ENCODE results near the gene NEK11. TPM values are rescaled to one million over a fixed set of nuclear protein-coding genes. Genes with fewer than 3 reads are reported as not detected.

The NEK11 gene
- total RNA-seq, 1 donor from 2014 or later: 1.3 TPM

- peaks cover 75% of the 10 kb centered on the region for H3K36me3 ChIP-seq
- intact Hi-C loops (cut with micrococcal nuclease): no loop called here
Measured at GRCh38 chr3:131008326-131008725, 18.4 kb upstream of the NEK11 start.

DNA sequence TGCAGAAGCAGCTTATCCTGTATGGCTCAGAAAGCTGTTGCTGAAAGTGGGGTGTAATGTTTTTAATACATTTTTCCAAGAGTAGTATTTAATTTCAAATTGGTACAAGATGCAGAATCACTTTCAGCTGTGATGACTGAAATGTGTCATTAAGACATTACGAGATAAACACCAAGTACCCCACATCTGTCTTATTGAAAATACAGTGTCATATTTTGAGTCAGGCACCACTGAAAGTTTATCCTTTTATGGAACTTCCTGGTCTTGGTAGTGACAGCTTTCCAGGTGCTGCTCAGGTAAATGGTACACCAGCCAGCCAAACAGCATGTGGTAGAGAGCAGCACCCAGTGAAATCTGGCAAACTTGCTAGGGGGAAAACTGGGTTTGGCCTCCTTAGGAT, 17.0 kb upstream of the NEK11 start:
- no peak overlapping the region for H3K4me3 ChIP-seq
- no peaks in the 10 kb centered on the region for H3K9me3 ChIP-seq (replicated peaks)
- H3K27me3 ChIP-seq (ENCODE audit: low read depth): no peaks in the 10 kb centered on the region
- peaks cover 8% of the 10 kb centered on the region for H3K4me1 ChIP-seq
- intact Hi-C loops (cut with micrococcal nuclease): no loop called here
- TF ChIP-seq, protein P1, sequence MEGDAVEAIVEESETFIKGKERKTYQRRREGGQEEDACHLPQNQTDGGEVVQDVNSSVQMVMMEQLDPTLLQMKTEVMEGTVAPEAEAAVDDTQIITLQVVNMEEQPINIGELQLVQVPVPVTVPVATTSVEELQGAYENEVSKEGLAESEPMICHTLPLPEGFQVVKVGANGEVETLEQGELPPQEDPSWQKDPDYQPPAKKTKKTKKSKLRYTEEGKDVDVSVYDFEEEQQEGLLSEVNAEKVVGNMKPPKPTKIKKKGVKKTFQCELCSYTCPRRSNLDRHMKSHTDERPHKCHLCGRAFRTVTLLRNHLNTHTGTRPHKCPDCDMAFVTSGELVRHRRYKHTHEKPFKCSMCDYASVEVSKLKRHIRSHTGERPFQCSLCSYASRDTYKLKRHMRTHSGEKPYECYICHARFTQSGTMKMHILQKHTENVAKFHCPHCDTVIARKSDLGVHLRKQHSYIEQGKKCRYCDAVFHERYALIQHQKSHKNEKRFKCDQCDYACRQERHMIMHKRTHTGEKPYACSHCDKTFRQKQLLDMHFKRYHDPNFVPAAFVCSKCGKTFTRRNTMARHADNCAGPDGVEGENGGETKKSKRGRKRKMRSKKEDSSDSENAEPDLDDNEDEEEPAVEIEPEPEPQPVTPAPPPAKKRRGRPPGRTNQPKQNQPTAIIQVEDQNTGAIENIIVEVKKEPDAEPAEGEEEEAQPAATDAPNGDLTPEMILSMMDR (IDR thresholded peaks at IDR 0.05; ENCODE audit: borderline replicate concordance): no peak
- peaks cover 79% of the 10 kb centered on the region for H3K36me3 ChIP-seq
- DNase-seq: no peak
- no peak overlapping the region for H3K27ac ChIP-seq (replicated peaks)

More at GRCh38 chr3:131008326-131008725, 18.4 kb upstream of the NEK11 start:
- TF ChIP-seq, protein P1 (IDR thresholded peaks at IDR 0.05; ENCODE audit: borderline replicate concordance): no peak
- H3K27me3 ChIP-seq (ENCODE audit: low read depth): no peaks in the 10 kb centered on the region
- no peak overlapping the region for H3K27ac ChIP-seq (replicated peaks)
- no peak overlapping the region for H3K4me3 ChIP-seq
- H3K4me1 ChIP-seq: peaks cover 7% of the 10 kb centered on the region
- DNase-seq: no peak
- no peaks in the 10 kb centered on the region for H3K9me3 ChIP-seq (replicated peaks)

DNA sequence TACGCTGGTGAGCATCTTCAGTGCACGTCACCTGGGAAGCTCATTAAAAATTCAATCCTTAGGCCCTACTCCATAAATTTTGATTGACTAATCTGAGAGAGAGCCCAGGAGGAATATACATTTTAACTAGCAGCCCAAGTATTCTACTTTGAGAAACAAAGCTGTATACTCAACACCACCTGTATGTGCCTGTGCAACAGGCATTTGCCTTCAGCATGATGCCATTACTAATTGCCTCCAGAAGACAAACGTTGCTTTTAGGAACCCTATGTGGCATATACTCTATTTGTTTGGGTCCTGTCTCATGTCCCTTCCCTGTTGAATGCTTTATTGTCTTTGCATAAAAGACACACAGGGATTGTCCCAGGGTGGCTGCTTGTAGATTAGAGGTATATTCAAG, 7.7 kb upstream of the NEK11 start:
- Histone ChIP-seq H3K4me1 (peaks cover 40% of the 10 kb centered on the region), H3K9me3 (replicated peaks) (no peaks in the 10 kb centered on the region), H3K27me3 (ENCODE audit: low read depth) (no peaks in the 10 kb centered on the region), H3K4me3 (no peak overlapping the region), H3K36me3 (peaks cover 54% of the 10 kb centered on the region), H3K27ac (replicated peaks) (no peak overlapping the region)
- intact Hi-C loops (cut with micrococcal nuclease): no loop called here
- no peak for DNase-seq
- TF ChIP-seq, protein P1 (IDR thresholded peaks at IDR 0.05; ENCODE audit: borderline replicate concordance): no peak

GRCh38 chr3:131020122-131020693, 6.5 kb upstream of the NEK11 start:
- no peaks in the 10 kb centered on the region for H3K9me3 ChIP-seq (replicated peaks)
- peaks cover 51% of the 10 kb centered on the region for H3K36me3 ChIP-seq
- H3K4me1 ChIP-seq: peaks cover 51% of the 10 kb centered on the region
- H3K27me3 ChIP-seq (ENCODE audit: low read depth): no peaks in the 10 kb centered on the region
- DNase-seq: no peak
- intact Hi-C loops (cut with micrococcal nuclease): no loop called here
- no peak overlapping the region for H3K27ac ChIP-seq (replicated peaks)
- H3K4me3 ChIP-seq: no peak overlapping the region
- TF ChIP-seq, protein P1 (IDR thresholded peaks at IDR 0.05; ENCODE audit: borderline replicate concordance): no peak

GRCh38 chr3:131025539-131025938, 1.1 kb upstream of the NEK11 start:
- Histone ChIP-seq H3K36me3 (peaks cover 15% of the 10 kb centered on the region), H3K4me1 (peaks cover 66% of the 10 kb centered on the region), H3K4me3 (peak overlapping the region; percentile 89), H3K27me3 (ENCODE audit: low read depth) (no peaks in the 10 kb centered on the region), H3K27ac (replicated peaks) (no peak overlapping the region), H3K9me3 (replicated peaks) (no peaks in the 10 kb centered on the region)
- TF ChIP-seq, protein P1 (IDR thresholded peaks at IDR 0.05; ENCODE audit: borderline replicate concordance): no peak
- intact Hi-C loops (cut with micrococcal nuclease): no loop called here
- no peak for DNase-seq

Measured in left ventricle myocardium inferior (tissue), 1 donor.